GM10266 (cell line): ENCODE measurements around the gene SDHA.
"Not testable (repeated sequence)": the region's sequence is repeated elsewhere in the genome, so short reads cannot be mapped to it uniquely, and the experiment has no call there.

ENCODE experiments used
- DNase-seq: peaks from one replicate; pipeline ENCODE4 v3.0.0; 2012; ENCODE audit errors: extremely low spot score
- CTCF ChIP-seq: IDR thresholded peaks from 2 replicates; pipeline ENCODE4 v1.5.1; 2012; ENCODE audit warnings: mild to moderate bottlenecking, low read depth; ENCODE audit not compliant: control insufficient read depth, insufficient read depth; ENCODE audit errors: missing control alignments

The SDHA gene

GRCh38 chr5:218457-219291, 554 bp downstream of the SDHA start:
- DNase-seq = peak; percentile 23
- TF ChIP-seq CTCF = no peak

- TF ChIP-seq CTCF = no peak
- DNase-seq = peak; percentile 22
Measured at GRCh38 chr5:219460-219863, 1.3 kb downstream of the SDHA start.

DNA sequence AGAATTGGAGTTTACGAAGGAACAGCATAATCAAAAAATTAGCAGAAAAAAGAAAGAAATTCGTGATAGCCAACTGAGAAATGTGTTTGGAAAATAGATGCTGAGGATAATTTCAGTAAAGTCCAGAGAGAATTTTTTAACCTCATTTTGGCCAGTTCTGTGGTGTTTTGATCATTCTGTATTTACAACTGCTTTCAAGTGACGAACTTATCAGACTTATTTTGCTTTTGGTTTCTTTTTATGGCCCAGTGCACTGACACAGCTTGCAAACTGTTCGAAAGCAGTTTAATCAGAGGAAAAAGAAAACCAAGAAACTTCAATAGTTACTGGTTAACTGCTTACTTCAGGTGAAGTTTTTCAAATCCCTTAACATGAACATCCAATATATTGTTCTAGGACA, 1.9 kb downstream of the SDHA start:
- peak; percentile 51 for DNase-seq

GRCh38 chr5:222951-223715, 5.0 kb downstream of the SDHA start:
- not testable (repeated sequence) for DNase-seq

More for the DNA sequence above, 1.9 kb downstream of the SDHA start:
- no peak for TF ChIP-seq CTCF

GRCh38 chr5:223791-224190, 5.7 kb downstream of the SDHA start:
- DNase-seq = no peak
- TF ChIP-seq CTCF = no peak

- no peak for TF ChIP-seq CTCF
- no peak for DNase-seq
Measured at GRCh38 chr5:225334-225733, 7.2 kb downstream of the SDHA start.

DNA sequence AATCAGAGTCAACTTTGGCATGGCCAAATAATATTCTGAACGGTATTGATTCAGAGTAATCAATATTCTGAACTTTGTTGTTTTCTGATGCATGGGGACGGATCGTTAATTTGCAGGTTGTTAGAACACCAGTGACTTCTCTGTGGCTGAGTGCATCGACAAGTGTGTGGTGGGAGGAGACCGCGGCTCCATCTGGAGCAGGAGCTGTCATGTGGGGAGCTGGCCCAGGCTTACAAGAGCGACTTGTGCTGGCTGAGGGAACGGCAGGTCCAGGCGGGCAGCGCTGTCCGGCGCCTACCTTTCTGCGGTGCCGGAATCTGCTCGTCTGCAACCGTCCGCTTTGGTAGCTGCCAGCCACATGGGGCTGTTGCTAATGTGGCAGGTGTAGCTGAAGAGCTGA, 9.3 kb downstream of the SDHA start:
- DNase-seq = not testable (repeated sequence)

DNA sequence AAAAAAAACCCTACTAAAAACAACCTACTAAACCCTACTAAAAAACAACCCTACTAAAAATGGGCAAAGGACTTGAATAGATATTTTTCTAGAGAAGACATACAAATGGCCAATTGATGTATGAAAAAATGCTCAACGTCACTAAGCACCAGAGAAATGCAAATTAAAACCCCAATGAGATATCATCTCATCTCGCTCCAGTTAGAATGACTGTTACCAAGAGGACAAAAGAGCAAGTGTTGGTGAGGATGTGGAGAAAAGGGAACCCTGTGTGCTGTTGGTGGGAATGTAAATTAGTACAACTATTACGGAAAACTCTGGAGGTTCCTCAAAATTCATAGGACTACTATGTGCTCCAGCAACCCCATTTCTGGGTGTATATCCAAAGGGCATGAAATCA, 10.8 kb downstream of the SDHA start:
- DNase-seq = no peak
- TF ChIP-seq CTCF = no peak
